ENCODE data around the gene CEP120.
"Not testable (repeated sequence)": the region's sequence is repeated elsewhere in the genome, so short reads cannot be mapped to it uniquely, and the experiment has no call there.

Gene CEP120

GRCh38 chr5:123460296-123460729 is 37.1 kb upstream of the CEP120 start:
- Histone ChIP-seq H3K36me3 (ENCODE audit: control insufficient read depth, low read length) (no peaks in the 10 kb centered on the region), H3K27ac (ENCODE audit: low read depth, low read length) (no peak overlapping the region), H3F3A (ENCODE audit: control insufficient read depth, insufficient read depth) (no peaks in the 10 kb centered on the region), H3K4me3 (ENCODE audit: low read length) (no peak overlapping the region), H4K20me1 (ENCODE audit: control insufficient read depth, insufficient read depth, low read depth, low read length) (no peaks in the 10 kb centered on the region), H3K9me3 (ENCODE audit: control insufficient read depth, insufficient read depth, low read length) (no peaks in the 10 kb centered on the region), H3K79me2 (ENCODE audit: control insufficient read depth, low read length) (no peaks in the 10 kb centered on the region), H3K9me2 (replicated peaks; ENCODE audit: control insufficient read depth, low read length) (no peaks in the 10 kb centered on the region), H3K4me1 (ENCODE audit: control insufficient read depth, low read length) (peaks cover 4% of the 10 kb centered on the region; the same call in 1 of the 2 replicates), H3K4me2 (ENCODE audit: low read length) (no peak overlapping the region), H3K27me3 (ENCODE audit: control insufficient read depth, low read length) (no peaks in the 10 kb centered on the region)
- TF ChIP-seq CTCF (IDR thresholded peaks at IDR 0.05; ENCODE audit: low read depth, low read length, poor library complexity, severe bottlenecking) (no peak), EZH2phosphoT487 (IDR thresholded peaks at IDR 0.05; ENCODE audit: borderline replicate concordance, low read length) (no peak)

GRCh38 chr5:123458994-123459393 is 35.8 kb upstream of the CEP120 start:
- H3K36me3 ChIP-seq (ENCODE audit: control insufficient read depth, low read length); H3K27me3 ChIP-seq (ENCODE audit: control insufficient read depth, low read length); H3K27ac ChIP-seq (ENCODE audit: low read depth, low read length); H3K4me1 ChIP-seq (ENCODE audit: control insufficient read depth, low read length); H3K4me2 ChIP-seq (ENCODE audit: low read length); H3K9me2 ChIP-seq (replicated peaks; ENCODE audit: control insufficient read depth, low read length); H3K4me3 ChIP-seq (ENCODE audit: low read length); H3F3A ChIP-seq (ENCODE audit: control insufficient read depth, insufficient read depth); H3K79me2 ChIP-seq (ENCODE audit: control insufficient read depth, low read length); H3K9me3 ChIP-seq (ENCODE audit: control insufficient read depth, insufficient read depth, low read length); H4K20me1 ChIP-seq (ENCODE audit: control insufficient read depth, insufficient read depth, low read depth, low read length): not testable (repeated sequence)

GRCh38 chr5:123456242-123456641 is 33.0 kb upstream of the CEP120 start:
- H3K79me2 ChIP-seq (ENCODE audit: control insufficient read depth, low read length) = no peaks in the 10 kb centered on the region
- H3K4me2 ChIP-seq (ENCODE audit: low read length) = no peak overlapping the region
- no peaks in the 10 kb centered on the region for H4K20me1 ChIP-seq (ENCODE audit: control insufficient read depth, insufficient read depth, low read depth, low read length)
- H3K9me2 ChIP-seq (replicated peaks; ENCODE audit: control insufficient read depth, low read length) = no peaks in the 10 kb centered on the region
- H3F3A ChIP-seq (ENCODE audit: control insufficient read depth, insufficient read depth) = no peaks in the 10 kb centered on the region
- no peaks in the 10 kb centered on the region for H3K27me3 ChIP-seq (ENCODE audit: control insufficient read depth, low read length)
- no peaks in the 10 kb centered on the region for H3K36me3 ChIP-seq (ENCODE audit: control insufficient read depth, low read length)
- TF ChIP-seq CTCF (IDR thresholded peaks at IDR 0.05; ENCODE audit: low read depth, low read length, poor library complexity, severe bottlenecking) (no peak), EZH2phosphoT487 (IDR thresholded peaks at IDR 0.05; ENCODE audit: borderline replicate concordance, low read length) (no peak)
- no peaks in the 10 kb centered on the region for H3K9me3 ChIP-seq (ENCODE audit: control insufficient read depth, insufficient read depth, low read length)
- no peak overlapping the region for H3K4me3 ChIP-seq (ENCODE audit: low read length)
- no peak overlapping the region for H3K27ac ChIP-seq (ENCODE audit: low read depth, low read length)
- H3K4me1 ChIP-seq (ENCODE audit: control insufficient read depth, low read length) = peaks cover 4% of the 10 kb centered on the region; the same call in 1 of the 2 replicates

GRCh38 chr5:123455640-123456039 is 32.4 kb upstream of the CEP120 start:
- Histone ChIP-seq H3K9me3 (ENCODE audit: control insufficient read depth, insufficient read depth, low read length) (no peaks in the 10 kb centered on the region), H3K27me3 (ENCODE audit: control insufficient read depth, low read length) (no peaks in the 10 kb centered on the region), H3K4me3 (ENCODE audit: low read length) (no peak overlapping the region), H3K4me2 (ENCODE audit: low read length) (no peak overlapping the region), H4K20me1 (ENCODE audit: control insufficient read depth, insufficient read depth, low read depth, low read length) (no peaks in the 10 kb centered on the region), H3K27ac (ENCODE audit: low read depth, low read length) (no peak overlapping the region), H3K4me1 (ENCODE audit: control insufficient read depth, low read length) (peaks cover 4% of the 10 kb centered on the region; the same call in 1 of the 2 replicates), H3F3A (ENCODE audit: control insufficient read depth, insufficient read depth) (no peaks in the 10 kb centered on the region), H3K9me2 (replicated peaks; ENCODE audit: control insufficient read depth, low read length) (no peaks in the 10 kb centered on the region), H3K36me3 (ENCODE audit: control insufficient read depth, low read length) (no peaks in the 10 kb centered on the region), H3K79me2 (ENCODE audit: control insufficient read depth, low read length) (no peaks in the 10 kb centered on the region)
- TF ChIP-seq EZH2phosphoT487 (IDR thresholded peaks at IDR 0.05; ENCODE audit: borderline replicate concordance, low read length) = no peak
- TF ChIP-seq CTCF (IDR thresholded peaks at IDR 0.05; ENCODE audit: low read depth, low read length, poor library complexity, severe bottlenecking) = no peak

All from DOHH2 (cell line).